H9 (cell line): Measurements from ENCODE around the gene IGFBP4. TPM values are rescaled to one million over a fixed set of nuclear protein-coding genes. Genes with fewer than 3 reads are reported as not detected.

ENCODE experiments used
- DNase-seq: peaks from one replicate; pipeline ENCODE4 v3.0.0-alpha.2; 2017
- H2AFZ ChIP-seq: one replicate; pipeline ENCODE4 v1.6.1; 2013; ENCODE audit warnings: mild to moderate bottlenecking, low read length, control low read depth, moderate library complexity
- H2AK5ac ChIP-seq: 2 replicates; pipeline ENCODE4 v1.6.1; 2013; ENCODE audit warnings: low read length, control low read depth, mixed read lengths; ENCODE audit not compliant: insufficient read length
- H2BK120ac ChIP-seq: one replicate; pipeline ENCODE4 v1.6.1; 2013; ENCODE audit warnings: low read depth, mild to moderate bottlenecking, low read length, control low read depth, inconsistent platforms; ENCODE audit not compliant: poor library complexity, severe bottlenecking
- H2BK12ac ChIP-seq: 2 replicates; pipeline ENCODE4 v1.6.1; 2013; ENCODE audit warnings: low read length, control low read depth, mixed read lengths, low read depth; ENCODE audit not compliant: insufficient read length
- H2BK15ac ChIP-seq: 2 replicates; pipeline ENCODE4 v1.6.1; 2013; ENCODE audit warnings: low read depth, low read length, control low read depth
- H2BK20ac ChIP-seq: one replicate; pipeline ENCODE4 v1.6.1; 2013; ENCODE audit warnings: low read depth, mild to moderate bottlenecking, low read length, control low read depth, inconsistent platforms; ENCODE audit not compliant: poor library complexity, severe bottlenecking
- H2BK5ac ChIP-seq: 2 replicates; pipeline ENCODE4 v1.6.1; 2013; ENCODE audit warnings: low read length, control low read depth, mixed read lengths; ENCODE audit not compliant: insufficient read length
- H3K14ac ChIP-seq: 2 replicates; pipeline ENCODE4 v1.6.1; 2013; ENCODE audit warnings: low read length, control low read depth; ENCODE audit not compliant: insufficient read depth
- H3K18ac ChIP-seq: 2 replicates; pipeline ENCODE4 v1.6.1; 2013; ENCODE audit warnings: low read depth, mild to moderate bottlenecking, mixed read lengths, low read length, control low read depth; ENCODE audit not compliant: insufficient read length
- H3K23ac ChIP-seq: 2 replicates; pipeline ENCODE4 v1.6.1; 2013; ENCODE audit warnings: low read length, control low read depth, mixed read lengths, low read depth; ENCODE audit not compliant: insufficient read length
- H3K23me2 ChIP-seq: 2 replicates; pipeline ENCODE4 v1.6.1; 2013; ENCODE audit warnings: low read depth, mild to moderate bottlenecking, mixed read lengths, low read length, control low read depth; ENCODE audit not compliant: insufficient read length, poor library complexity, severe bottlenecking
- H3K27ac ChIP-seq: 2 replicates; pipeline ENCODE4 v1.5.1; 2013; ENCODE audit warnings: low read length, control low read depth, mixed read lengths, low read depth; ENCODE audit not compliant: insufficient read length
- H3K27me3 ChIP-seq: 2 replicates; pipeline ENCODE4 v1.6.1; 2013; ENCODE audit warnings: low read length, control low read depth, inconsistent platforms; ENCODE audit not compliant: insufficient read depth
- H3K4ac ChIP-seq: 2 replicates; pipeline ENCODE4 v1.6.1; 2013; ENCODE audit warnings: low read depth, mild to moderate bottlenecking, control low read depth, inconsistent platforms, low read length, moderate library complexity
- H3K4me1 ChIP-seq: 2 replicates; pipeline ENCODE4 v1.6.1; 2013; ENCODE audit warnings: low read length, control low read depth, inconsistent platforms; ENCODE audit not compliant: insufficient read depth
- H3K4me2 ChIP-seq: 2 replicates; pipeline ENCODE4 v1.6.1; 2013; ENCODE audit warnings: low read length, control low read depth, mixed read lengths; ENCODE audit not compliant: insufficient read length, insufficient read depth
- H3K56ac ChIP-seq: 2 replicates; pipeline ENCODE4 v1.6.1; 2013; ENCODE audit warnings: low read depth, mild to moderate bottlenecking, mixed read lengths, low read length, control low read depth; ENCODE audit not compliant: insufficient read length
- H3K79me1 ChIP-seq: 2 replicates; pipeline ENCODE4 v1.6.1; 2013; ENCODE audit warnings: low read depth, mild to moderate bottlenecking, moderate library complexity, low read length, control low read depth, inconsistent platforms; ENCODE audit not compliant: insufficient read depth, poor library complexity, severe bottlenecking
- H3K79me2 ChIP-seq: 2 replicates; pipeline ENCODE4 v1.6.1; 2013; ENCODE audit warnings: low read length, control low read depth, inconsistent platforms; ENCODE audit not compliant: insufficient read depth
- H3K9ac ChIP-seq: 2 replicates; pipeline ENCODE4 v1.6.1; 2013; ENCODE audit warnings: low read length, control low read depth, mixed read lengths; ENCODE audit not compliant: insufficient read length; ENCODE audit errors: extremely low read depth
- H3K9me3 ChIP-seq: one replicate; pipeline ENCODE4 v1.6.1; 2013; ENCODE audit warnings: low read depth, low read length, inconsistent platforms; ENCODE audit not compliant: control insufficient read depth
- H3T11ph ChIP-seq: one replicate; pipeline ENCODE4 v1.6.1; 2013; ENCODE audit warnings: mild to moderate bottlenecking, low read length, control low read depth, inconsistent platforms
- H4K20me1 ChIP-seq: one replicate; pipeline ENCODE4 v1.6.1; 2013; ENCODE audit not compliant: control insufficient read depth, insufficient read length, insufficient read depth
- H4K5ac ChIP-seq: 2 replicates; pipeline ENCODE4 v1.6.1; 2013; ENCODE audit warnings: low read depth, mild to moderate bottlenecking, mixed read lengths, low read length, control low read depth; ENCODE audit not compliant: insufficient read length
- H4K8ac ChIP-seq: replicated peaks from 2 replicates; pipeline ENCODE4 v1.6.1; 2013; ENCODE audit warnings: low read length, control low read depth, mixed read lengths, low read depth; ENCODE audit not compliant: insufficient read length
- H4K91ac ChIP-seq: 2 replicates; pipeline ENCODE4 v1.6.1; 2013; ENCODE audit warnings: low read depth, mild to moderate bottlenecking, moderate library complexity, mixed read lengths, low read length, control low read depth; ENCODE audit not compliant: insufficient read length
- H3K27ac Mint-ChIP-seq, 3 experiments: 2 replicates in 2 of 3; 3 replicates in 1 of 3; pipeline ENCODE4 v1.8.0; 2020 to 2021; ENCODE audit warnings: mixed read lengths in 3 of 3, mild to moderate bottlenecking in 1 of 3, moderate library complexity in 1 of 3
- H3K27me3 Mint-ChIP-seq: 2 replicates; pipeline ENCODE4 v1.8.0; 2021; ENCODE audit warnings: low read depth, mild to moderate bottlenecking, moderate library complexity, mixed read lengths
- H3K36me3 Mint-ChIP-seq, 3 experiments: 2 replicates in 2 of 3; 3 replicates in 1 of 3; pipeline ENCODE4 v1.8.0; 2020 to 2021; ENCODE audit warnings: low read depth in 3 of 3, mixed read lengths in 3 of 3; ENCODE audit not compliant: insufficient read depth in 1 of 3
- H3K4me1 Mint-ChIP-seq, 2 experiments: 2 replicates each; pipeline ENCODE4 v1.8.0; 2020; ENCODE audit warnings: mixed read lengths in 2 of 2
- H3K4me3 Mint-ChIP-seq, 2 experiments: 2 replicates in 1 of 2; 3 replicates in 1 of 2; pipeline ENCODE4 v1.8.0; 2020 to 2021; ENCODE audit warnings: mild to moderate bottlenecking in 2 of 2, mixed read lengths in 2 of 2, moderate library complexity in 1 of 2
- H3K9me3 Mint-ChIP-seq, 2 experiments: 2 replicates in 1 of 2; 3 replicates in 1 of 2; pipeline ENCODE4 v1.8.0; 2020; ENCODE audit warnings: mild to moderate bottlenecking in 2 of 2, mixed read lengths in 2 of 2, moderate library complexity in 1 of 2
- CTCF ChIP-seq: fragments of 200-600 bp; sonication (generic); conservative IDR thresholded peaks from 3 replicates; pipeline ENCODE4 v1.8.0; 2021; ENCODE audit warnings: antibody characterized with exemption, mild to moderate bottlenecking
- WGBS: extraction: QIAGEN DNeasy Blood & Tissue Kit; methylation state at CpG from one replicate; pipeline ENCODE4 v1.1.7; 2013; ENCODE audit warnings: missing lambda C conversion rate, low lambda C conversion rate, mixed read lengths; ENCODE audit not compliant: insufficient read length; ENCODE audit errors: extremely low coverage; 5-methylcytosine and 5-hydroxymethylcytosine counted together
- total RNA-seq: library from RNA; stranded (reverse); gene quantifications from 2 replicates; pipeline ENCODE4 v1.2.1, GENCODE V29; 2021

Gene IGFBP4
- total RNA-seq, 1 experiment from 2014 or later = 49.9 TPM

DNA sequence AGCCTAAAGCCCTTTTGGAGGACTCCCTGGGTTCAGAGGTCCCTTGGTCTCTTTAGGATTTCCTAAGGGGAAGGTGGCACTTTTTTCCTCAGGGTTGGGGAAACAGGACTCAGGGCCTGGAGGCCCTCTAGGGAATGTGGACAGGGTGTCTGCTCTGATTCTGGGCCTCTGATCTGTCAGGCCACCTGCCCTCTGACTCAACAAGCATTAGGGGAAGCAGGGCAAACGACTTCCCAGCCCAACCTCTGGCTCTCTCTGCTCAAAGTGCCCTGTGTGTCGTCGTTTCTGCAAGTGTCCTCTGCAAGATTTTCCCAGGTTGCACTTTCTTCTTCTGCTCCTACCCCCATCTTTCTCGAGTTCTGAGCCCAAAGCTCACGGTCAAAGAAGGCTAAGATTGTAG, 6.6 kb upstream of the IGFBP4 start:
- Histone ChIP-seq H2BK15ac (no peak overlapping the region), H3T11ph (no peak overlapping the region), H4K20me1 (no peaks in the 10 kb centered on the region), H3K27ac (no peak overlapping the region), H2AFZ (no peak overlapping the region), H2BK5ac (no peak overlapping the region), H3K23ac (no peak overlapping the region), H3K23me2 (no peaks in the 10 kb centered on the region), H2BK12ac (no peak overlapping the region), H3K14ac (no peak overlapping the region), H2BK120ac (no peak overlapping the region), H2AK5ac (no peak overlapping the region), H3K18ac (no peak overlapping the region), H2BK20ac (no peak overlapping the region), H3K27me3 (no peaks in the 10 kb centered on the region), H3K56ac (no peak overlapping the region), H3K4me1 (no peaks in the 10 kb centered on the region), H4K91ac (no peak overlapping the region), H4K8ac (no peak overlapping the region), H3K9me3 (no peaks in the 10 kb centered on the region), H3K4ac (no peak overlapping the region), H3K79me2 (no peaks in the 10 kb centered on the region), H3K9ac (no peak overlapping the region), H4K5ac (no peak overlapping the region), H3K4me2 (no peak overlapping the region), H3K79me1 (no peaks in the 10 kb centered on the region)
- H3K27me3 Mint-ChIP-seq = peaks cover 5% of the 10 kb centered on the region
- WGBS = no CpG with 5 or more reads among the region's 5 CpGs
- H3K4me1 Mint-ChIP-seq = peaks cover 10 to 12% of the 10 kb centered on the region in 2 experiments
- DNase-seq = no peak
- TF ChIP-seq CTCF = no peak
- H3K27ac Mint-ChIP-seq = no peak overlapping the region
- H3K9me3 Mint-ChIP-seq = no peaks in the 10 kb centered on the region
- no peaks in the 10 kb centered on the region for H3K36me3 Mint-ChIP-seq
- no peak overlapping the region for H3K4me3 Mint-ChIP-seq
